ENCODE data around the gene TNNT1.
"Not testable (repeated sequence)": the region's sequence is repeated elsewhere in the genome, so short reads cannot be mapped to it uniquely, and the experiment has no call there.

TNNT1 gene

GRCh38 chr19:55158848-55159749 lies 10.1 kb upstream of the TNNT1 start:
- no peak overlapping the region for H3K4me3 ChIP-seq (ENCODE audit: low read depth, low read length)
- TF ChIP-seq CTCF (IDR thresholded peaks at IDR 0.05; ENCODE audit: control insufficient read depth, extremely low read depth, insufficient read depth), result no peak
- no peak for DNase-seq (ENCODE audit: low read depth)

- no peak for TF ChIP-seq CTCF (IDR thresholded peaks at IDR 0.05; ENCODE audit: control insufficient read depth, extremely low read depth, insufficient read depth)
- no peak for DNase-seq (ENCODE audit: low read depth)
- no peak overlapping the region for H3K4me3 ChIP-seq (ENCODE audit: low read depth, low read length)
Observed at GRCh38 chr19:55158423-55158822, 9.4 kb upstream of the TNNT1 start.

GRCh38 chr19:55157064-55157908 lies 8.3 kb upstream of the TNNT1 start, which contains the start of gene TNNI3:
TSS of gene TNNI3 (minus strand) at chr19:55157732. CDS start at chr19:55157589, 143 bp downstream.
- TF ChIP-seq CTCF (IDR thresholded peaks at IDR 0.05; ENCODE audit: control insufficient read depth, extremely low read depth, insufficient read depth), result no peak
- H3K4me3 ChIP-seq (ENCODE audit: low read depth, low read length), result no peak within 1 kb of the TSS
- DNase-seq (ENCODE audit: low read depth), result no peak

- no peak overlapping the region for H3K4me3 ChIP-seq (ENCODE audit: low read depth, low read length)
- TF ChIP-seq CTCF (IDR thresholded peaks at IDR 0.05; ENCODE audit: control insufficient read depth, extremely low read depth, insufficient read depth), result no peak
- no peak for DNase-seq (ENCODE audit: low read depth)
Observed at GRCh38 chr19:55156202-55157063, 7.4 kb upstream of the TNNT1 start.

- DNase-seq (ENCODE audit: low read depth); H3K4me3 ChIP-seq (ENCODE audit: low read depth, low read length): not testable (repeated sequence)
Observed at GRCh38 chr19:55155784-55156183, 6.8 kb upstream of the TNNT1 start.

- H3K4me3 ChIP-seq (ENCODE audit: low read depth, low read length), result no peak overlapping the region
- TF ChIP-seq CTCF (IDR thresholded peaks at IDR 0.05; ENCODE audit: control insufficient read depth, extremely low read depth, insufficient read depth), result no peak
- DNase-seq (ENCODE audit: low read depth), result no peak
Observed at GRCh38 chr19:55153652-55154264, 4.8 kb upstream of the TNNT1 start.
